ENCODE measurements around the gene ATOSA. TPM values are rescaled to one million over a fixed set of nuclear protein-coding genes. Genes with fewer than 3 reads are reported as not detected.

Gene ATOSA
- total RNA-seq, 1 experiment from 2014 or later = 5.8 TPM

DNA sequence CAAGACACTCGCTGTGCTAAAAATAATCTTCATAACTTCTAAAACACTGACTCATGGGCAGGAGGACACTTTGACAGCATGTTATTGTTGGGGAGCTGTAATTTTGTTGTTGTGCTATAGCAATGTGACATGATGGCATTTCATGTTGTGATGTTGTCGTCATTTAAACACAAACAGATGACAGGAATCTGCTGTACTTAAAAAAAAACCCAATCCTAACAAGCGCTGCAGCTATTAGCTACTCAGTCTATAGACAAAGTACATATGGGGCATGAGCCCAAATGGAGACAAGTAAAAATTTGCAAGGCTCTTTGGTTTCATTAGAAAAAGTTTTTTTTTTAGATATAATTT lies 828 bp upstream of the ATOSA start:
- DNase-seq = no peak
- Histone ChIP-seq H3K79me2 (ENCODE audit: insufficient read depth, low read length) (no peaks in the 10 kb centered on the region), H3K56ac (ENCODE audit: insufficient read length, low read depth, low read length) (no peak overlapping the region), H3K4ac (ENCODE audit: low read depth, low read length) (no peak overlapping the region), H2AFZ (ENCODE audit: low read length) (no peak overlapping the region), H2BK12ac (ENCODE audit: insufficient read length, low read depth, low read length) (no peak overlapping the region), H2AK5ac (ENCODE audit: insufficient read length, low read length) (no peak overlapping the region), H3K18ac (ENCODE audit: insufficient read length, low read depth, low read length) (no peak overlapping the region), H3K23ac (ENCODE audit: insufficient read length, low read depth, low read length) (no peak overlapping the region), H3K9ac (ENCODE audit: extremely low read depth, insufficient read length, low read length) (no peak overlapping the region), H4K5ac (ENCODE audit: insufficient read length, low read depth, low read length) (no peak overlapping the region), H2BK120ac (ENCODE audit: low read depth, low read length, poor library complexity, severe bottlenecking) (no peak overlapping the region), H3T11ph (ENCODE audit: low read length) (no peak overlapping the region), H3K9me3 (ENCODE audit: control insufficient read depth, low read depth, low read length) (no peaks in the 10 kb centered on the region), H4K91ac (ENCODE audit: insufficient read length, low read depth, low read length) (no peak overlapping the region), H2BK15ac (ENCODE audit: low read depth, low read length) (no peak overlapping the region), H3K79me1 (ENCODE audit: insufficient read depth, low read depth, low read length, poor library complexity, severe bottlenecking) (no peaks in the 10 kb centered on the region), H4K8ac (replicated peaks; ENCODE audit: insufficient read length, low read depth, low read length) (no peak overlapping the region), H3K4me2 (ENCODE audit: insufficient read depth, insufficient read length, low read length) (peak overlapping the region; percentile 39), H3K27ac (ENCODE audit: insufficient read length, low read depth, low read length) (no peak overlapping the region), H2BK5ac (ENCODE audit: insufficient read length, low read length) (no peak overlapping the region), H3K4me1 (ENCODE audit: insufficient read depth, low read length) (no peaks in the 10 kb centered on the region), H3K14ac (ENCODE audit: insufficient read depth, low read length) (no peak overlapping the region), H2BK20ac (ENCODE audit: low read depth, low read length, poor library complexity, severe bottlenecking) (no peak overlapping the region), H3K27me3 (ENCODE audit: insufficient read depth, low read length) (no peaks in the 10 kb centered on the region), H4K20me1 (ENCODE audit: control insufficient read depth, insufficient read depth, insufficient read length) (no peaks in the 10 kb centered on the region), H3K23me2 (ENCODE audit: insufficient read length, low read depth, low read length, poor library complexity, severe bottlenecking) (peaks cover 9% of the 10 kb centered on the region)
- Mint-ChIP-seq H3K27me3 (ENCODE audit: low read depth) (peaks cover 14% of the 10 kb centered on the region), H3K4me1 (peaks cover 16 to 17% of the 10 kb centered on the region in 2 experiments), H3K36me3 (ENCODE audit: insufficient read depth in 1 of 3, low read depth in 3 of 3) (peaks cover 0 to 7% (median 0%) of the 10 kb centered on the region in 3 experiments; a peak in 1 of 7 replicates), H3K4me3 (peak overlapping the region; percentile 97 to 99), H3K9me3 (no peaks in the 10 kb centered on the region), H3K27ac (no peak overlapping the region)
- TF ChIP-seq, protein P1, sequence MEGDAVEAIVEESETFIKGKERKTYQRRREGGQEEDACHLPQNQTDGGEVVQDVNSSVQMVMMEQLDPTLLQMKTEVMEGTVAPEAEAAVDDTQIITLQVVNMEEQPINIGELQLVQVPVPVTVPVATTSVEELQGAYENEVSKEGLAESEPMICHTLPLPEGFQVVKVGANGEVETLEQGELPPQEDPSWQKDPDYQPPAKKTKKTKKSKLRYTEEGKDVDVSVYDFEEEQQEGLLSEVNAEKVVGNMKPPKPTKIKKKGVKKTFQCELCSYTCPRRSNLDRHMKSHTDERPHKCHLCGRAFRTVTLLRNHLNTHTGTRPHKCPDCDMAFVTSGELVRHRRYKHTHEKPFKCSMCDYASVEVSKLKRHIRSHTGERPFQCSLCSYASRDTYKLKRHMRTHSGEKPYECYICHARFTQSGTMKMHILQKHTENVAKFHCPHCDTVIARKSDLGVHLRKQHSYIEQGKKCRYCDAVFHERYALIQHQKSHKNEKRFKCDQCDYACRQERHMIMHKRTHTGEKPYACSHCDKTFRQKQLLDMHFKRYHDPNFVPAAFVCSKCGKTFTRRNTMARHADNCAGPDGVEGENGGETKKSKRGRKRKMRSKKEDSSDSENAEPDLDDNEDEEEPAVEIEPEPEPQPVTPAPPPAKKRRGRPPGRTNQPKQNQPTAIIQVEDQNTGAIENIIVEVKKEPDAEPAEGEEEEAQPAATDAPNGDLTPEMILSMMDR (conservative IDR thresholded peaks at IDR 0.05) = no peak
- WGBS (ENCODE audit: extremely low coverage, insufficient read length, low lambda C conversion rate) = no CpG with 5 or more reads among the region's 3 CpGs
